GM23338 (cell line): ENCODE measurements around the gene RAMP3.

Source experiments
- CREB1 ChIP-seq: fragments of 250-450 bp; sonication (Bioruptor Pico); IDR thresholded peaks from 2 replicates; pipeline ENCODE4 v1.5.0; 2020; ENCODE audit warnings: low read depth, mild to moderate bottlenecking, moderate library complexity
- EZH2 ChIP-seq: fragments of 200-600 bp; sonication (generic); IDR thresholded peaks from one replicate; pipeline ENCODE4 v1.8.0; 2017; ENCODE audit warnings: antibody characterized with exemption, mild to moderate bottlenecking, low read depth; ENCODE audit not compliant: unreplicated experiment
- EZH2phosphoT487 ChIP-seq: fragments of 200-600 bp; sonication (generic); IDR thresholded peaks from one replicate; pipeline ENCODE4 v1.8.1; 2018; ENCODE audit warnings: antibody characterized with exemption; ENCODE audit not compliant: unreplicated experiment
- JUNB ChIP-seq: IDR thresholded peaks from one replicate; pipeline ENCODE4 v1.6.1; 2016; ENCODE audit warnings: antibody characterized with exemption; ENCODE audit not compliant: unreplicated experiment
- POLR2AphosphoS5 ChIP-seq: IDR thresholded peaks from 2 replicates; pipeline ENCODE4 v1.6.1; 2016; ENCODE audit warnings: antibody characterized with exemption, low read depth
- STAT1 ChIP-seq: IDR thresholded peaks from one replicate; pipeline ENCODE4 v1.6.1; 2016; ENCODE audit warnings: antibody characterized with exemption; ENCODE audit not compliant: unreplicated experiment
- ZNF114 ChIP-seq: fragments of 250-450 bp; sonication (Bioruptor Pico); IDR thresholded peaks from 2 replicates; pipeline ENCODE4 v1.5.0; 2020; ENCODE audit warnings: mild to moderate bottlenecking, moderate library complexity
- ZNF331 ChIP-seq: fragments of 250-450 bp; sonication (Bioruptor Pico); IDR thresholded peaks from 2 replicates; pipeline ENCODE4 v1.5.0; 2020; ENCODE audit warnings: low read depth, mild to moderate bottlenecking, moderate library complexity
- TF ChIP-seq, protein P1 (sequence below), 2 experiments: fragments of 200-600 bp in 1 of 2; sonication (generic) in 1 of 2; conservative IDR thresholded peaks; 2 replicates each; pipeline versions ENCODE4 v1.5.1 to v1.6.1; 2016 to 2017; ENCODE audit warnings: antibody characterized with exemption in 2 of 2, low read depth in 2 of 2, mild to moderate bottlenecking in 2 of 2, moderate library complexity in 1 of 2
- TF ChIP-seq, protein P2 (sequence below): IDR thresholded peaks from one replicate; pipeline ENCODE4 v1.6.1; 2018; ENCODE audit warnings: antibody characterized with exemption; ENCODE audit not compliant: unreplicated experiment

DNA sequence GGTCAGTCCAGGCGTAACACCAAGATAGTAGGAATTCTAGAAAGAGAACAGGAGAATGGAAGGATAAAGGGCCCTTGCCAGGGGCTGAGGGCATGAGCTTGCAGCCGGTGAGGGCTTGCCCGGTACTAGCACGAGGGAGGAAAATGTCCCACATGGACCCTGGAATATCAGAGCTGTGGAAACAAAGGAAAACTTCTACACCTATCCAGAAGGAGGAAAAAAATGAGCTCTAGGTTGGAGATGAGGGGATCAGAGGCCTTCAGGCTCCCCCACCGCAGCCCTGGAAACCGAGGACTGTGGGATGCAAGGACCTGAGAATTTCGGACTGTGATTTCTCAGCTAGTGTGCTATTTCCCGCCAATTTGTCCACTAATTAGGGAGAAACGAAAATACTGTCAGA lies 22.1 kb downstream of the RAMP3 start:
- TF ChIP-seq, protein P1, sequence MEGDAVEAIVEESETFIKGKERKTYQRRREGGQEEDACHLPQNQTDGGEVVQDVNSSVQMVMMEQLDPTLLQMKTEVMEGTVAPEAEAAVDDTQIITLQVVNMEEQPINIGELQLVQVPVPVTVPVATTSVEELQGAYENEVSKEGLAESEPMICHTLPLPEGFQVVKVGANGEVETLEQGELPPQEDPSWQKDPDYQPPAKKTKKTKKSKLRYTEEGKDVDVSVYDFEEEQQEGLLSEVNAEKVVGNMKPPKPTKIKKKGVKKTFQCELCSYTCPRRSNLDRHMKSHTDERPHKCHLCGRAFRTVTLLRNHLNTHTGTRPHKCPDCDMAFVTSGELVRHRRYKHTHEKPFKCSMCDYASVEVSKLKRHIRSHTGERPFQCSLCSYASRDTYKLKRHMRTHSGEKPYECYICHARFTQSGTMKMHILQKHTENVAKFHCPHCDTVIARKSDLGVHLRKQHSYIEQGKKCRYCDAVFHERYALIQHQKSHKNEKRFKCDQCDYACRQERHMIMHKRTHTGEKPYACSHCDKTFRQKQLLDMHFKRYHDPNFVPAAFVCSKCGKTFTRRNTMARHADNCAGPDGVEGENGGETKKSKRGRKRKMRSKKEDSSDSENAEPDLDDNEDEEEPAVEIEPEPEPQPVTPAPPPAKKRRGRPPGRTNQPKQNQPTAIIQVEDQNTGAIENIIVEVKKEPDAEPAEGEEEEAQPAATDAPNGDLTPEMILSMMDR (conservative IDR thresholded peaks at IDR 0.05; ENCODE audit: low read depth in 2 of 2): no peak
- TF ChIP-seq EZH2 (no peak), ZNF114 (CRISPR knock-in tag) (no peak), CREB1 (CRISPR knock-in tag) (no peak), EZH2phosphoT487 (no peak), POLR2AphosphoS5 (no peak), STAT1 (no peak), JUNB (no peak), ZNF331 (CRISPR knock-in tag) (no peak)
- TF ChIP-seq, protein P2, sequence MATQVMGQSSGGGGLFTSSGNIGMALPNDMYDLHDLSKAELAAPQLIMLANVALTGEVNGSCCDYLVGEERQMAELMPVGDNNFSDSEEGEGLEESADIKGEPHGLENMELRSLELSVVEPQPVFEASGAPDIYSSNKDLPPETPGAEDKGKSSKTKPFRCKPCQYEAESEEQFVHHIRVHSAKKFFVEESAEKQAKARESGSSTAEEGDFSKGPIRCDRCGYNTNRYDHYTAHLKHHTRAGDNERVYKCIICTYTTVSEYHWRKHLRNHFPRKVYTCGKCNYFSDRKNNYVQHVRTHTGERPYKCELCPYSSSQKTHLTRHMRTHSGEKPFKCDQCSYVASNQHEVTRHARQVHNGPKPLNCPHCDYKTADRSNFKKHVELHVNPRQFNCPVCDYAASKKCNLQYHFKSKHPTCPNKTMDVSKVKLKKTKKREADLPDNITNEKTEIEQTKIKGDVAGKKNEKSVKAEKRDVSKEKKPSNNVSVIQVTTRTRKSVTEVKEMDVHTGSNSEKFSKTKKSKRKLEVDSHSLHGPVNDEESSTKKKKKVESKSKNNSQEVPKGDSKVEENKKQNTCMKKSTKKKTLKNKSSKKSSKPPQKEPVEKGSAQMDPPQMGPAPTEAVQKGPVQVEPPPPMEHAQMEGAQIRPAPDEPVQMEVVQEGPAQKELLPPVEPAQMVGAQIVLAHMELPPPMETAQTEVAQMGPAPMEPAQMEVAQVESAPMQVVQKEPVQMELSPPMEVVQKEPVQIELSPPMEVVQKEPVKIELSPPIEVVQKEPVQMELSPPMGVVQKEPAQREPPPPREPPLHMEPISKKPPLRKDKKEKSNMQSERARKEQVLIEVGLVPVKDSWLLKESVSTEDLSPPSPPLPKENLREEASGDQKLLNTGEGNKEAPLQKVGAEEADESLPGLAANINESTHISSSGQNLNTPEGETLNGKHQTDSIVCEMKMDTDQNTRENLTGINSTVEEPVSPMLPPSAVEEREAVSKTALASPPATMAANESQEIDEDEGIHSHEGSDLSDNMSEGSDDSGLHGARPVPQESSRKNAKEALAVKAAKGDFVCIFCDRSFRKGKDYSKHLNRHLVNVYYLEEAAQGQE: no peak
